ENCODE data around the gene CCDC141.

DNA sequence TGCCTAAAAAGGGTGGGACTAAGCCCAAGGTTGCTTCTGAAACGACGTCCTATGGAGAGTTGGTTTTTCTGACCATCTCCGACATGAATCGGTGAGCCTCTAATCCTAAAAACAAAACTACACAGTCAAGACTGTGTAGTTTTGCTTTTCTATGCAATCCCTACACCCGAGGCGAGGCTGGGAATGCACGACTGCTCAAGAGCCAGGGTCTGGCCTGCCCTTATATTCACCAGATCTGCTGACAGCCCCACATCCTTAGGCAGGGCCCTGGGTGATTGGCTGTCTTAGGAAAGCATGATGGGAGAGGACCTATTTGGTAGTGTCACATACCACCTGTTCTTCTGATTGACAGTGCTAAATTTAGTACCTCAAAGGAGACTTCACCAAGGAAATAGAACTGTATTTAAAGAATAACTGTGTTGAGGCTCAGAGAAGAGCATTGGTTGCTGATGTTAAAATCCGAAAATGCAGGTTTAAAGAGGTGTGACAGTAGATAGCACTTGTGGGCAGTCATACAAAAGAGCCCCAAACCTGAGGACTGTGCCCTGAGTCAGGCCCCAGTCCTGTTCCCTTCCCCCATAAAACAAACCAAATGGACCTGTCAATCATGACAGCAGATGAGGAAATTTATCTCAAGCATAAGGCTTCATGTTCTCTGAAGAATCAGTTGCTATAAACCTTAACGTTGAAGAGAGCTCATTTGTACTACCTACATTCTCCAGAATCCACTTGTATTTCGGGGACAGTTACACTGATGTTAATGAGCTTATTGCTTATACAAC lies 242.5 kb downstream of the CCDC141 start, which contains the start of gene TTN:
- TF ChIP-seq, protein P1, sequence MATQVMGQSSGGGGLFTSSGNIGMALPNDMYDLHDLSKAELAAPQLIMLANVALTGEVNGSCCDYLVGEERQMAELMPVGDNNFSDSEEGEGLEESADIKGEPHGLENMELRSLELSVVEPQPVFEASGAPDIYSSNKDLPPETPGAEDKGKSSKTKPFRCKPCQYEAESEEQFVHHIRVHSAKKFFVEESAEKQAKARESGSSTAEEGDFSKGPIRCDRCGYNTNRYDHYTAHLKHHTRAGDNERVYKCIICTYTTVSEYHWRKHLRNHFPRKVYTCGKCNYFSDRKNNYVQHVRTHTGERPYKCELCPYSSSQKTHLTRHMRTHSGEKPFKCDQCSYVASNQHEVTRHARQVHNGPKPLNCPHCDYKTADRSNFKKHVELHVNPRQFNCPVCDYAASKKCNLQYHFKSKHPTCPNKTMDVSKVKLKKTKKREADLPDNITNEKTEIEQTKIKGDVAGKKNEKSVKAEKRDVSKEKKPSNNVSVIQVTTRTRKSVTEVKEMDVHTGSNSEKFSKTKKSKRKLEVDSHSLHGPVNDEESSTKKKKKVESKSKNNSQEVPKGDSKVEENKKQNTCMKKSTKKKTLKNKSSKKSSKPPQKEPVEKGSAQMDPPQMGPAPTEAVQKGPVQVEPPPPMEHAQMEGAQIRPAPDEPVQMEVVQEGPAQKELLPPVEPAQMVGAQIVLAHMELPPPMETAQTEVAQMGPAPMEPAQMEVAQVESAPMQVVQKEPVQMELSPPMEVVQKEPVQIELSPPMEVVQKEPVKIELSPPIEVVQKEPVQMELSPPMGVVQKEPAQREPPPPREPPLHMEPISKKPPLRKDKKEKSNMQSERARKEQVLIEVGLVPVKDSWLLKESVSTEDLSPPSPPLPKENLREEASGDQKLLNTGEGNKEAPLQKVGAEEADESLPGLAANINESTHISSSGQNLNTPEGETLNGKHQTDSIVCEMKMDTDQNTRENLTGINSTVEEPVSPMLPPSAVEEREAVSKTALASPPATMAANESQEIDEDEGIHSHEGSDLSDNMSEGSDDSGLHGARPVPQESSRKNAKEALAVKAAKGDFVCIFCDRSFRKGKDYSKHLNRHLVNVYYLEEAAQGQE (IDR thresholded peaks at IDR 0.05; ENCODE audit: insufficient read depth in 1 of 2, low read depth in 2 of 2, low read length in 2 of 2): no peak
- TF ChIP-seq TAF1 (IDR thresholded peaks at IDR 0.05; ENCODE audit: borderline replicate concordance, insufficient read depth, low read length) (no peak), POLR2AphosphoS5 (IDR thresholded peaks at IDR 0.05; ENCODE audit: low read depth, low read length) (no peak)
